NT2/D1 (cell line): Measurements from ENCODE around the gene RUVBL2.
"Not testable (repeated sequence)": the region's sequence is repeated elsewhere in the genome, so short reads cannot be mapped to it uniquely, and the experiment has no call there.

Experiments
- DNase-seq: peaks from one replicate; pipeline ENCODE4 v3.0.0-alpha.2; 2011; ENCODE audit warnings: low read depth, low spot score
- H3K27me3 ChIP-seq: 2 replicates; pipeline ENCODE4 v1.6.0; 2011; ENCODE audit warnings: mild to moderate bottlenecking; ENCODE audit not compliant: insufficient read length, insufficient read depth
- H3K36me3 ChIP-seq: 2 replicates; pipeline ENCODE4 v1.6.1; 2011; ENCODE audit warnings: mild to moderate bottlenecking, low read length, mixed read lengths; ENCODE audit not compliant: insufficient read depth, insufficient read length
- H3K4me1 ChIP-seq: 2 replicates; pipeline ENCODE4 v1.5.1; 2011; ENCODE audit not compliant: insufficient read depth, insufficient read length
- H3K4me3 ChIP-seq: 2 replicates; pipeline ENCODE4 v1.5.1; 2011; ENCODE audit warnings: low read depth; ENCODE audit not compliant: insufficient read length
- H3K9ac ChIP-seq: 2 replicates; pipeline ENCODE4 v1.6.0; 2011; ENCODE audit warnings: low read depth; ENCODE audit not compliant: insufficient read length
- H3K9me3 ChIP-seq: 2 replicates; pipeline ENCODE4 v1.5.1; 2011; ENCODE audit warnings: mild to moderate bottlenecking, low read length; ENCODE audit not compliant: insufficient read depth
- SUZ12 ChIP-seq: IDR thresholded peaks from 2 replicates; pipeline ENCODE4 v1.6.1; 2011; ENCODE audit not compliant: insufficient read length, insufficient read depth; ENCODE audit errors: extremely low read depth
- YY1 ChIP-seq: IDR thresholded peaks from 2 replicates; pipeline ENCODE4 v1.6.1; 2011; ENCODE audit not compliant: insufficient read length, insufficient read depth
- ZNF274 ChIP-seq: IDR thresholded peaks from 2 replicates; pipeline ENCODE4 v1.6.1; 2011; ENCODE audit warnings: mild to moderate bottlenecking, low read depth, low read length

RUVBL2 gene

DNA sequence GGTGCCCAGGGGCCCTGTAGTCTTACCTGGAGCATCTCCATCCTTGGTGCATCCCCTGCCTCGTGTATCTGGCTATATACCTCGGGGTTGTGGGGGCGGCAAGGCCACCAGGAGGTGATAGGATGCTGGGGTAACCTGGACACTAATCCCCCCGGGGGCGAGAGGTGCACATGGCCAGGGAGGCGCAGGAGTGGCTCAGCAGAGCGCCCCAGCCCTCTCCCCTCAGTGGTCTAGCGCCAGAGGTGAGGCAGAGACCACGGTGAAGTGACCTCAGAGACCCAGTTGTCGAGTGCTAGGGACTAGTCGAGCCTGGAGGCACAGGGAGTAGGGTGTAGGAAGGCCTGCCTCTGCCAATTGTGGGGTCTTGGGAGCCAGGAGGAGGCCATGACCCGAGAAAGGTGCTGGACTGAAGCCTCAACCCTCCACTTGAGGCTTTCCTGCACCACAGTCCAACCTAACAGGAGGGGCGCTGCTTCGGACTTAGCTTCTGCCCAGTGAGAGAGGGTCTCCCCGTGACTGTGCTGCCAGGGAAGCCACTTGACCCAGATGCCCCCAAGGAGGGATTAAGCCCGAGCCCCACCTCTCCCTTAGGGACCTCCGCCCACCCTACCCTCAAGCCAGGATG is 23.5 kb downstream of the RUVBL2 start, which contains the start of gene LHB:
Gene LHB, minus strand, starts transcription at position 51 of the 625 bp plus-strand sequence. Its CDS starts 10 bp downstream, at position 41.
- no peak for DNase-seq
- H3K4me3 ChIP-seq = peak within 1 kb of the TSS; percentile 8
- H3K27me3 ChIP-seq = no peaks in the 10 kb centered on the region
- H3K36me3 ChIP-seq = peaks cover 41% of the 10 kb centered on the region
- peaks cover 6% of the 10 kb centered on the region for H3K4me1 ChIP-seq
- H3K9me3 ChIP-seq = no peaks in the 10 kb centered on the region
- peak within 1 kb of the TSS; percentile 51 for H3K9ac ChIP-seq
- TF ChIP-seq YY1 (no peak), ZNF274 (no peak), SUZ12 (no peak)

DNA sequence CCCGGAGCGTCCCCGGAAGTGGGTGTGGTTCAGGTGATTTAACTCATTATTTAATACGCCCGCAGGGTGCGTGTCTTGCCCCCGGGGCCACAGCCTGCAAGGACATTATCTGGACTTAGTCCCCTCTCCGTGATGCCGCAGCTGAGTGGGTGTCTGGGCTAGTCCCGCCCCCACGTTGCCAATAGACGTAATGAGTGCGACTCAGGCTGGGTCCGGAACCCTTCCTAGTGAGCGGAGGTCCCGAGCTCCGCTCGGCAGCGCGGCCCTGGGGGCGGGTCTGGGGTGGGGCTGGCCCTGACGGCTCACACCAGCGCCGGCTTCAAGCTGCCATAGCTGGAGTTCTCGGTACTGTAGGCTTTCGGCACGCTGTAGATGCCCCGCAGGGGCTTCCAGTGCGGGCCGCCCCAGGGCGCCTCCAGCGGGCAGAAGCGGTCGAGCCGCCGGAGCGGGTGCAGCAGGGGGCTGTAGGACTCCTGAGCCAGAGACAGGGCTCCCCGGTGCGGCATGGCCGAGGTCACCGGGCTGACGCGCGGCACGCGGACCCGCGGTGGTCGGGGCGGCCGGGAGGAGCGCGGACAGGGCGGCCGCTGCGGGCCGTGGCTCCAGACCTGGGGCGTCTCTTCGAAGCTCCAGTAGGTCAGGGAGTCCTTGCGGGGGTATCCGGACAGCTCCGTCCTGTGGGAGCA is 24.1 kb downstream of the RUVBL2 start:
- Histone ChIP-seq H3K36me3 (peaks cover 35% of the 10 kb centered on the region), H3K9ac (peak overlapping the region; percentile 51), H3K4me3 (peak overlapping the region; percentile 8), H3K9me3 (no peaks in the 10 kb centered on the region), H3K4me1 (peaks cover 6% of the 10 kb centered on the region), H3K27me3 (no peaks in the 10 kb centered on the region)
- TF ChIP-seq ZNF274 = no peak
- no peak for TF ChIP-seq YY1
- TF ChIP-seq SUZ12 = no peak
- DNase-seq = no peak

DNA sequence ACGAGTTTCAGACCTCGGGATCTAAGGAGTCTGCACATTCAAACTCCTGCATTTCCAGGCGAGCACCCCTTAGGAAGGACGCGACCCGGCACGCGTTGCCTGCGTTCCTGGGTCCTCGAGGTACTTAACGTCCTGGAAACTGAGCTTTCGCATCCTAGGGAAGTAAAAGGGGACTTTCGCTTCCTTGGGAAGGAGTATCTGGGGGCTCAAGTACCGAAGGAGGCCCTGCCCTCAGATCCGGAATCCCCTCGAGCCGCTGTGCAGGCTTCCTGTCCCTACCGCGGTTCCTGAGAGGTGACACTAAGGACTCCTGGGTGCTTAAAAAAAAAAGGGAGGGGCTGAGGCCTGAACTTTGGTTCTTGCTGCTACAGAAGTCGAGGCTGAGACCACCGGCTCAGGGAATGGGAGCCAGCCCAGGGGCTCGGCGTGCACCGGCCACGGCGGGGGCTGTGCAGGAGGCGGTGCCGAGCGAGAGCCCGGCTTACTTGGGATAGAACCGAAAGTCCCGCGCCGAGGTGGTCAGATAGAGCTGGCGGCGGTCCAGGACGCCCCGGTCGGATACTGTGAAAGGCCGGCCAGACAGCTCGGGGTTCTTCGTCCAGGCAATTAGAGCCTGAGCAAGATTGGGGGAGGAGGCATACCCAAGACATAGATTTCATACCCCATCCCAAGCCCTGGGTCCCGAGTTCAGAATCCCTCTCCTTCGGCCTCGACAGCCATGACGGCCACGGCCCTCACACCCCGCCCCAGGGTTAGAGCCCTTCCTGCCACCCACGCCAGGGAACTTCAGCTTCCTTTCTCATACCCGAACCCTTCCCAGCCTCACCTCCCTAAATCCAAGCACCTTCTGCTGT is 24.9 kb downstream of the RUVBL2 start:
- H3K4me1 ChIP-seq, DNase-seq, H3K9me3 ChIP-seq, H3K27me3 ChIP-seq: not testable (repeated sequence)
- Histone ChIP-seq H3K36me3 (peaks cover 30% of the 10 kb centered on the region), H3K9ac (peak overlapping the region; percentile 51), H3K4me3 (peak overlapping the region; percentile 8)

DNA sequence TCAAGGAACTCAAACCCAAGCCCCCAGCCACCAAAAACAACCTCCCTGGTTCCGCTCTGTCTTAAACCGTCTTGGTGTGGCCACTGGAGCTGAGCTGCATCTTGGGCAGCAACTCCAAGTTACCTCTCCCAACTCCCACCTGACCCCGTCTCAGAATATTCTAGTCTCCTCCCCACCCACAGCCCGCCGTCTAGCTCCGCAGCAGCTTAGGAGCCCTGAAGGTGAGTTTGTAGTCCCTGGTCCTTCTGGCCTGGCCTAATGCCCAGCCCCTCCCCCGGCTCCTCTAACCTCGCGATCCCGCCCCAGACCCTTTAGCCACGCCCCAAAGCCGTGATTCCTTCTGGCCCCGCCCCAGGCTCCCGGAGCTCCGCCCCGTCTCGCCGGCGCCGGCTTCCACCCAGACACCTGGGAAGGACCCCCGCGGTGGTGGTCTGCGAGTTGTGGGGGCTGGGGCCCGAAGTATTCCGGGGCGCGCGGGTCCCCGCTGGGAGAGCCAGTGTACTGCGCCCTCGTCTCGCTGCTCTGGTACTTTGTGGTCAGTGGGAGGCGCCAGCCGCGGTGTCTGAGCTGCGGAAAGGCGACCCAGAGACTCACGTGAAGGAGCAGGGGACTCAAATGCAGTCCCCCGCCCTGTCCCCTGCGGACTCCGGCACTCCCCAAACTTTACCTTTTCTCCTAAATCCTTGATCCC is 25.7 kb downstream of the RUVBL2 start:
- Histone ChIP-seq H3K27me3 (no peaks in the 10 kb centered on the region), H3K9ac (no peak overlapping the region), H3K36me3 (peaks cover 23% of the 10 kb centered on the region), H3K4me3 (no peak overlapping the region), H3K4me1 (peaks cover 6% of the 10 kb centered on the region), H3K9me3 (no peaks in the 10 kb centered on the region)
- DNase-seq = peak; percentile 35
- no peak for TF ChIP-seq YY1
- no peak for TF ChIP-seq SUZ12
- no peak for TF ChIP-seq ZNF274

GRCh38 chr19:49020342-49020741 is 26.7 kb downstream of the RUVBL2 start:
- Histone ChIP-seq H3K4me1 (peaks cover 6% of the 10 kb centered on the region), H3K36me3 (peaks cover 13% of the 10 kb centered on the region), H3K9me3 (no peaks in the 10 kb centered on the region), H3K27me3 (no peaks in the 10 kb centered on the region), H3K4me3 (no peak overlapping the region), H3K9ac (no peak overlapping the region)
- TF ChIP-seq SUZ12 = no peak
- TF ChIP-seq YY1 = no peak
- TF ChIP-seq ZNF274 = no peak
- no peak for DNase-seq

DNA sequence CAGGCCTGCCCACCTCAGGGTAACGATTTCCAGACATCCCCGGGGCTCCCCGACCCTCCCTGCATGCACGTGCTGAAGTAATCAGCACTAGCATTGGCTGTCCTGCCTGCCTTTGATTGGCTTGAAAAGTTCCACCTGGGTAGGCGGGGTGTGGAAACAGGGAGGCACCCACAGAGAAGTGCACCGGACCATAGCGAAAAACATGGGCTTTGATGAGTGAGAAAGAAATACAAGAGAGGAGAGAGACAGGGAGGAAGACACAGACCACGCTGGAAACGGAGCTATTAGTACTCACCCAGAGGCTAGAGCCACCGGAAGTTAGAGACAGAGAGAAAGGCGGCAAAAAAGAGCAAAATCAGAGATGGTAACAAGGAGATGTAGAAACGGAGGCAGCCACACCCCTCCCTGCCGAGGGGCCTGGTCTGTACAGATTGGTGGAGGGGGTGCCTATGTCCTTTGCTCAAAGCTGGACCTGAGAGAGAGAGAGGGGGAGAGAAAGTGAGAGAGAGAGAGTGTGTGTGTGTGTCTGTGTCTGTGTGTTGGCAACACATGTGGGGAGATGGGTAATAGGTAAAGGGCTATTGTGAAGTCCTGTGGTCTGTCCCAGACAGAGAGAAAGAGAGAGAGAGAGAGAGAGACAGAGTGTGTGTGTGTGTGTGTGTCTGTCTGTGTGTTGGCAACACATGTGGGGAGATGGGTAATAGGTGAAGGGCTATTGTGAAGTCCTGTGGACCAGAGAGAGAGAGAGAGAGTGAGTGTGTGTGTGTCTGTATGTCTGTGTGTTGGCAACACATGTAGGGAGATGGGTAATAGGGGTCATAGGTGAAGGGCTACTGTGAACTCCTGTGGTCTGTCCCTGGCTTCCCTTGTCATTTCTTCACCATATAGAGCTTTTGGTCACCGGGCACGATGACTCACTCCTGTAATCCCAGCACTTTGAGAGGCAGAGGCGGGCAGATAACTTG is 27.5 kb downstream of the RUVBL2 start:
- H3K9me3 ChIP-seq = no peaks in the 10 kb centered on the region
- no peak overlapping the region for H3K4me3 ChIP-seq
- no peaks in the 10 kb centered on the region for H3K27me3 ChIP-seq
- TF ChIP-seq ZNF274 = no peak
- no peak for TF ChIP-seq SUZ12
- no peak for TF ChIP-seq YY1
- peaks cover 6% of the 10 kb centered on the region for H3K4me1 ChIP-seq
- DNase-seq = no peak
- no peak overlapping the region for H3K9ac ChIP-seq
- H3K36me3 ChIP-seq = peaks cover 5% of the 10 kb centered on the region
